Activated naive CD4-positive, alpha-beta T cell (primary cell): ENCODE measurements around the gene NUDT17.
A peak's percentile ranks its signal among the peaks of the same experiment; 100 is the strongest.

Experiments
- DNase-seq, 4 experiments: peaks; one replicate each; lab custom pipeline; 2025; lab: John Stamatoyannopoulos, UW

NUDT17 gene

DNA sequence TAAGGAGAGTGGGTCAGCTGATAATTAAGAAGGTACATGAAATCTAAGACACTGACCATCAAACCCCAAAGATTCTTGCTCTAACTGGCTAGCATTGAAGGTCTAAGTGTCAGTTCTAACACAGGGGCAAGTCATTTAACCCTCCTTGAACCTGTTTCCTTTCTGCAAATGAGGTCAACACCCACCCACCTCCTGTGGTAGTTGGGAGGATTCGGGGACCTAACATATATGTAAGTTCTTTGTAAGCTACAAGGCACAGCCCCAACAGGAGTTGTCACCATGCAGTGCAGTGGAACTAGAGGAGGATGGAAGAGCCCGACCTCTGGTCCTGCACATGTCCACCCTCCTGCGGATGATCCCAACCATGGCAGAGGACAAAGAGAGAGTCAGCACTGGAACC, 2.4 kb downstream of the NUDT17 start:
- DNase-seq = no peak

DNA sequence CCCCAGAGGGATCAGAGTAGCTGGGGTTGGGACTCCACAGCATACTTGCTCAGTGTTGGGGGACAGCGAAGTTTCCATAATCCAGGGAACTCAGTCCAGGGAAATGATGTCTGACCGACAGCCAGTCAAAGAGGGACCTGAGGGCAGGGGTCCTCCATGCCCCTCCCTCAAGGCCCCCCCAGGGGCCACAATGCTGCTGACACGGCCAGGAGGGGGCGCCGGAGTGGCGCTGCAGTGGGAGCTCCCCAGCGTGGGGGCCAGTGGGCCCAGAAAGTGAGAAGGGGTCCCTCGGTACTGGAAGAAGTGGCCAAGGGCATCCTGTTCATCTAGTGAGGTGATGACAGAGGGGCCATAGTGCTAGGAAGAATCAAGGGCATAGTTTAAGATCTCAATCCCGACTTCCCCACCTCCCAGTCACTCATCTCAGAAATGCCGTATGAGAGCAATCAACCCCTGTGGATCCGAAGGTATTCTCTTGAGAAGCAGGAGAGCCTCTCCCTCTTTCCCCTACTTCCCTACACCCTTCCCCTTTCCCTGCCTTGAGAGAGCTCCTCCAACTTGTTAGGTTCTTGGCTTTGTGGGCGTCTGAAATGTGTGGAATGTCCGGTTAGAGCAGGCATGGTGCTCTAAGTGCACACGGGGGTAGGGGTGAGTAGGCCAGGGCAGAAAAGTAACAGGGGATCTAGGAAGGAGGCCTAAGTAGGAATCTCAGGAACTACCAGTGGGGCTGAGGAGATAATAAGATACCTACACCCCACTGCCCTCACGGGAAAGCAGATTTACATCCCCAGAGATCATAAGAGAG, 4.1 kb downstream of the NUDT17 start:
- no peak for DNase-seq

DNA sequence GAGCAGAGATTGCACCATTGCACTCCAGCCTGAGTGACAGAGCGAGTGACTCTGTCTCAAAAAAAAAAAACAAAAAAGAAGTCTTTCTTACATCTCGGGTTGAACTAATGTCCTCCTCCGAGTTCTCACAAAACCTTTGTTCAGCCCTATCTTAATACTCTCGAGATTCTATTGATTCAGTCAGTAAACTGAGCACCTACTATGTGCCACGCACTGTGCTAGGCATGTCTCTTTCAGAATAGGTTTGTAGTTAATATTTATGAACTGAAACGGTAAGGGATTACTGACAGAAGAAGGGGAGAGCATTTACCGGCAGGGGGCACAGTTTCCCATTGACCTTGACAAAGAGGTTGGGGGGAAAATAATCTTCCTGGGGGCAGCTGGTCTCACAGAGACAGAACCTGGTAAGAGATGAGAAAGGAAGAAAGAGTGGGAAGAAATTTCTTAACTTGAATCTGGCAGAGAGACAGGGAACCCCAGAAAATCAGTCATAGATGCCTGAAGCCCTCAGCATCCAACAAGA, 10.1 kb downstream of the NUDT17 start:
- no peak for DNase-seq

DNA sequence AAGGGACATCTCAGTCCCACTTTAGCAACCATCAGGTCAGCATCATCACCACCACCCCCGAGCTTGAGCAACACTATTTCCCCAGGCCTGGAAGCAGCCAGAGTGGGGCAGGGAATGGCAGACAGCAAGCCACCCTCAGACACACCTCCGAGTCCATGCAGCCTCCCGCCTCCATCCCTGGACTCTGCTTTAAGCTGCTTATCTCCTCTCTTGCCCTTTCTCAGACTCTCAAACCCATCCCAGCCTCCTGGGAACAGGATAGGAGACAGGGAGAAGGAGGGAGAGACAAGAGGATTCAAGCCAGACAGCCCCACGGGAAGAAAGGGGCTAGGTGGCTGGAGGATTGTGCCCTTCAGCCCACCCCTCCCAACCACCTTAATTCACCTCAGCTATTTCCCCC, 11.7 kb downstream of the NUDT17 start:
- no peak for DNase-seq

DNA sequence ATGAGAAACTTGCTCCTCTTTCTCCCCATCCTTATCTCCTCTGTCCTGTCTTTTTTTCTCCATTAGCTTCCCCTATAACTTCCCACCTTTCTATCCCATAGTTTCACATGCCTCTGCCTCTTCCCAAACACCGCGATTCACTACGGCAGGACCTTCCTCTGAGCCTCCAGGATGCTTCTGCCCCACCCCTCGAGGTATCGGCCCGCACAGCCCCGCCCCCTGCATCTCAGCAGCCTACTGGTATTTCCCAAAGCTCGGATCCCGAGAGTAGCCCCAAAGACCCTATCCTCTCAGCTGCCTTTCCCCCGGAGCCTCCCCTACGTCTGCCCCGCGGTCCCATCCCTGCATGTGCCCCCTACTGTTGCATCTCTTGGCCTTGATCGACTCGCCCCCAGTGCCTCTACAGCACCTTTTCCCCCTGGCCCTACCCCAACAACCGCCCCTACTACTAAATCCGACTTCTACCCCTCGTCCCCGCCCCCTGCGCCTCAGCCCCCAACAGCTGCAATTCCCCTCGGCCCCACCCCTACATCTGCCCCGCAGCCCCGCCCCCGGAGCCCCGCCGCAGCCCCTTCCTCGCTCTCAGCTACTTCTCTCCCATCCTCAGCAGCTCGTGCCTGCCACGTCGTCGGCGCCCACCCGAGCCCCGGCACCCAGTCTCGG, 12.9 kb downstream of the NUDT17 start:
- peak in 2 of 4 experiments; percentile 41 to 76 for DNase-seq

DNA sequence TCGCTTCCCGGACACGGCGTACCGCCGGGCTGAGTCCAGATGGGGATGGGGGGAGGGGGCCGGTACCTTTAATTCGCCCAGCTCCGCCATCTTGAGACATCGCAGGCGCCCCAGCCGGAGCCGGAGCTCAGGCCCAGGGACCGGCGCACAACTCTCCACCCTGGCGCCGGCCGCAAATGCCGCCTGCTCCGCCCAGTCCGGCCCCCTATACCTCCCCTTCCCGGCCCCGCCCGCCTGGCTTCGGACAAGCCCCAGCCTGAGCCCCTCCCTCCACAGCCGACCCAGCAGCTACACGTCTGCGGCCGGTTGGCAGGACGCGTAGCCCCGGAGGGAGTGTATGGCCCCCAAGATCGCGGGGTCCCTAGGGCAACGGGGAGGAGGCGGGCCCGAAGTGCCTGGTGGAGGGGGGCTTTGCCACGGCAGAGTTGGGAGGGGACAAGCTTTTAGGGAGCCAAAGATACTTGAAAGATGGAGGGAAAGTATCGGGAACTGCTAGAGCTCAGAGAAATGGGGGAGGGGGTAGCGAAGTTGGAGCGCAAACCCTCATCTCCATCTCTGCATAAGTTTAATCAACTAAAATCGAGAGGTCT, 13.6 kb downstream of the NUDT17 start, which contains the start of gene PIAS3:
PIAS3 (minus strand) TSS at position 181 of the 590 bp plus-strand sequence; CDS start at position 90, 91 bp downstream.
- peak; percentile 46 to 76 (median 56) for DNase-seq

DNA sequence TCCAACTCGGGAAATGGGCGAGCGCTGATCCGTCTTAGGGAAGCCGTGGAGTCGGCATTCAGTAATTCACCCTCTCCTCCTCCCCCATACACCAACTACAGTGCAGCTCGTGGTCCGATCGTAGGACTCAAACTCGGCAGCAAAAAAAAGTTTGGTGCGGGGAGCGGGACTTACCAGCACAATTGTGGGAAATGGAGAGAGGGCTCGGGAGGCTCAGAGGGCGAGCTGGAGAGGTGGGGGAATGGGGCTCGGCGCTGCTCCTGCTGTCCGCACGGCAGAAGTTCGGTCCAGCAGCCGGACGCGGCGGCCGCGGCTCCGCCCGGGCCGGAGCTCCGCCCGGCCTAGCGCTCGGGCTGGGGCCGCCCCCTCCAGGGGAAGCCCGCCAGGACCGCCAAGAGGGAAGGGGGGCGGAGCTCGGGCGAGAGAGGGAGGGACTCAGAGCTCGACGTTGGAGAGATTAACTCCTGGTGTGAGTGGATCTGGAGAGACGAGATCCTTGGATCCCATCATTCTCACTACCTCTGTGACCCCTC, 14.1 kb downstream of the NUDT17 start:
- peak in 3 of 4 experiments; percentile 28 to 60 (median 41) for DNase-seq

DNA sequence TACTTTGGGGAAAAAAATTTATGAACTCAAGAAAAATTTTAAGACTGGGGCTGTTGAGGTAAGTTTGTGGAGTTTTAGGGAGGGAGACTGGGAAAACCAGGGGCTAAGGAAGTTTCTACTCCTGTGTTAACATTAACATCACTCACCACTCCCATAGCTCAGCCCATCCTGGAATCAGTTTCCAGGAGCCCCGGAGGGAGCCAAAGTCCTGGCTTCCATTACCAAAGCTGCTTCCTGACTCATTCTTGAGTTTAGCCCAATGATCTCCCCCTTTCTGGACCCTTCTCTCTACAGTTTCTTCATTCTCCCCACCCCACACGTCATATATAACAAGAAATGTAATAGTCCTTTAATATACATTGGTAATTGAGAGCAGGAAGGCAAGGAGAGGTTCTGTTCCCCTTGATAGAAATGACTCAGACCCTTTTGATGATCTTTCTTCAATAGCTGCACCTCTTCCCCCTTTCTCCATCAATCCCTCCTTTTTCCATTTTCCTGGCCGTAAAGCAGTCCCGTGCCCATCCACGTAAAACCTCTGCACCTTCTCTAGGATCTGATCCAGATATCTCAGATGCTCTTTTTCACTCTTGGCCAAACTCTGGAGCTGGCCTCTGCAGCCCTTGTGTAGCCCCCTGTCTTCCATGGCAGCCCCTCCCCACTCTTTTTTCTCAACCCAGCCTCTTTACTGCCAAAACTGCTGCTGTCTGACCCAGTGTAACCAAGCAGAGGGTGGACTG, 18.0 kb downstream of the NUDT17 start:
- DNase-seq = no peak

DNA sequence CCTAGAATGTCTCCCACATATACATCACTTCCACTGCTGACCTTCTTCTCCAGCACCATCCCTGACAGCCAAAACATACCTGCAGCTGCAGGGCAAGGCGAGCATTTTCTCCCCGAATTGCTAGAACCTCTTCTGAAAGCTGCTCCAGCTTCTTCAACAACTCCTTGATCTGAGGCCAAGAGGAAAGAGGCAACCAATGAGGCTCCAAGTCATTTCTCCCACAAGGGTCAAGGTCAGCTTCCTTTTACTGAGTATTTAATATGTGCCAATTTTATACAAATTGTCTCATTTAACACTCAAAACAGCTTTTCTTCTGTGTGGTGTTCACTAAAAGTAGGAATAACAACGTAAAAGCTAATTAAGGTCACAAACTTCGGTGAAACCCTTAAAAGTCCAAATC, 22.8 kb downstream of the NUDT17 start:
- no peak for DNase-seq

DNA sequence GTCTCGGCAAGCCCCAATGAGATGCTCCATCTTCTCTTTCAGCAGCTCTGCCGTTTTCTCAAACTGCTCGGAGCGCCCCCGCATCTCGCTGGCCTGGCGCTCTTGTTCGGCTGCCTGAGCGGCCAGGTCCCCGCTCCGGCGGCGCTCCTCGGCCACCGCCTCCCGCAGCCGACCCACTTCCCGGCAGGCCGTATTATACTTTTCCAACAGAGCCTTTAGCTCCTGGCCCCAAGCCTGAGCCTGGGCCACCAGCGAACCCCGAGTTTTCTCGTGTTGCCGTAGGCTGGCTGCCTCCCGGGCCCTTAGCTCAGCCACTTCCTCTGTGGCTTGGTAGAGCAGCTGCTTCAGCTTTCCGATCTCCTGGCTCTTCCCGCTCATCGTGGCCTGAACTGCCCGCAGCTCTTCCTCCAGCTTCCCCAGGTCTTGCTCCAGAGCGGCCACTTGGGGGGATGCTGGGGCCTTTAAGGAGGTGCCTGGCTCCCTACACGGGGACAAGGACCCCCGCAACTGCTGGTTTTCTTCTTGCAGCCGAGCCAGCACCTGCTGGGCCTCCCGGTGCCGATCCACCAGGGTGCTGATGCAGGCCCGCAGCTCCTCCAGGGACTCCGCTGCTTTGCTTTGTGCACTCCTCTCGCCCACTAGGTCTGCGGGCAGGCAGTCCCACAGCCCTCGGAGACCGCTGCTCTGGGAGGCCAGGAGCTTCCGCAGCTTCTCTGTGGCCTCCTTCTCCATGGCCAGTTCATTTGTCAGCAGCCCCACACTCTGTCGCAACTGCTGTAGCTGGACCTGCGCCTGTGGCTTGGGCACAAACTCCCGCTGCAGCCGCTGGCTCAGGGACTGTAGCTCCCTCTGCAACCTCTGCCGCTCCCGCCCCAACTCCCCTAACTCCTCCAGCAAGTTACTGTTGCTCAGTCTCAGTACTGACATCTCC, 26.8 kb downstream of the NUDT17 start:
- peak in 1 of 4 experiments; percentile 29 for DNase-seq

DNA sequence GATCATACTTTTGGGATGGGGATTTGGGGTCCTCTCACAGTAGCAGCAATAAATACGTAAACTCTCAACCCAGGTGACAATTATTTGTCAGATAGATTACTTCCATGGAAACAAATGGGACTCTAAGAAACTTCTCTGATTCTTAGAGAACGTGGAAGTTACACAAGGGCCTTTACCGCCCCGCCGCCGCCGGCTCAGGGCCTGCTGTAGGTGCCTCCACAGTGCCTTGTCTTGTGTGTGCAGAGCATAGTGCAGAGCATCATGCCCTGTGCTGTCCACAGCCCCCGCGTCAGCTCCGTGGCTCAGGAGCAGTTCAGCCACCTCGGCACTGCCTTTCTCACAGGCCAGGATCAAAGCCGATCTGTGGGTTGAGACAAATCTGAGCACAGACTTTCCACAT, 29.2 kb downstream of the NUDT17 start:
- DNase-seq = no peak

DNA sequence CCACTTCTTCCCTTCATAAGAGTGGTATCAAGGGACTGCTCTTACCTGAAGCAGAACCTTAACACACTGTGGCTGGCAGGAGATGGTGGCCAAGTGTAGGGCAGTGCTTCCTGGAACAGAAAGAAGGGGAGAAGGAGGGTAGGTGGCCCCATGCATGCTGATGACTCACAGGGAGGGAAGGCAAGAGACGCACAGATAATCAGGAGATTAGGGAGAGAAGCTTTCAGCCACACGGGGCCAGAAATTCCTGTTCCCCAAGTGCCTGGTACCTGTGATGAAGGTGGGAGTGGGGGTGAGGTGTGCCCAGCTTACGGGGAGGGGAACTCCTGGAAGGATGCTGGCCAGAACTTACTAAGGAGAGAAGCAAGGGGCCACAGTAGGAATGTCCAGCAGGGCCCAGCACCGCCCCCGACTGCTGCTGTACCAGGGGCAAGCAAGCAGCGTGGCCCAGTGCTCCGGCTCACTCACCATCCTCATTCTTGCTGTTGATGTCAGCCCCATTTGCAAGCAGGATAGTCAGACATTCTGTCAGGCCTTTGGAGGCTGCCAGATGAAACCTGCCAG, 32.6 kb downstream of the NUDT17 start:
- no peak for DNase-seq

DNA sequence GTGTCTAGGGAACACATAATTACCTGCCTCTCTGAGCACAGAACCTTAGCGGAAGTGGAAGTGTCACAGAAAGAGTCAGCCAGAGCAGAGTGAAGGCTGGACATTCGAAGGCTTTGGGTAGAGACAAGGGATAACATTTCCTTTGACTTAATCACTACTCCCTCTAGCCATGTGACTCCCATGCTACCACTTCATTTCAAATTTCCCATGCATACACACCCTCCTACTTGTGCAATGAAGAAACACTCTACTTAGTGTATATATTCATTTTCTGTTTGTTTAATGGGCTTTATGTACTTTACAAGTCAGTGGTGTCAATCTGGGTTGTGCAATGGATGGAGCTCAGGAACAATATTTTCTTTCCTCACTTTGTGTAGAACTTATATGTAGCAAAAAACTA, 33.3 kb downstream of the NUDT17 start:
- no peak for DNase-seq

DNA sequence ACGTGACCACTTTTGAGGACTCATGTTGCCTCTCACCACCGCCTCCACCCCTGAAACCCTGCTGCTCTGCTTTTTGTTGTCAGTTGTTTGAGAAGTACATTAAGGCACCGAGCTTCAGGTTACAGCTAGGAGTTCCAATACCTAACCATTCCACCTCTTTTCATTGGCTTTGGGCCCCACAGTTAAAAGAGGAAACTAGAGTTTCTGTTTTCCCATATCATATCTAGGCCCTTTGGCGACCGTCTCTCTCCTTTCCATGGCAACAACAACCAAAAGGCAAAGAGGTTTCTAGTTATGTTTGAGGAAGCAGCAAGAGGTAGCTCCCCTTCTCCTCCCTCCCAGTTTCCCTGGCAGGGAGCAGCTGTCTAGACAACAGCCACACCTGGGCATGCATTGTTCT, 34.3 kb downstream of the NUDT17 start:
- DNase-seq = no peak

DNA sequence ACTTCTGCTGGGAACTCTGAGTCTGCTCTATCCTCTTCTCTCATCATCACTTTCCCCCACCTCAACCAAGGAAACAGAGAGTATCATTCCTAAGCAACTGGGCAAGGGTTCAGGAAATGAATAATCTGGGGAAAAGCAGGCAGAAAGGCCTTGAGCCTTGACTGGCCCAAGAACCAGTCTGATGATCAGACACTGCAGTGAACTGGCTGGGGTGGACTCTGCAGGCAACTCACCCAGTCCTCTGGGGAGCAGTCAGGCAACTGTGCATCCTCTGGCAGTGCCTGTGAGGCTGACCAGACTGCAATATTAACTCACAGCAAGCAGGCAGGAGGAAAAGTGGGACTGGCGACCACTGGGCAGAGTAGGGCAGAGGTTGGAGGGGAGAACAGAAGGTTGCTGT, 39.2 kb downstream of the NUDT17 start:
- no peak for DNase-seq

DNA sequence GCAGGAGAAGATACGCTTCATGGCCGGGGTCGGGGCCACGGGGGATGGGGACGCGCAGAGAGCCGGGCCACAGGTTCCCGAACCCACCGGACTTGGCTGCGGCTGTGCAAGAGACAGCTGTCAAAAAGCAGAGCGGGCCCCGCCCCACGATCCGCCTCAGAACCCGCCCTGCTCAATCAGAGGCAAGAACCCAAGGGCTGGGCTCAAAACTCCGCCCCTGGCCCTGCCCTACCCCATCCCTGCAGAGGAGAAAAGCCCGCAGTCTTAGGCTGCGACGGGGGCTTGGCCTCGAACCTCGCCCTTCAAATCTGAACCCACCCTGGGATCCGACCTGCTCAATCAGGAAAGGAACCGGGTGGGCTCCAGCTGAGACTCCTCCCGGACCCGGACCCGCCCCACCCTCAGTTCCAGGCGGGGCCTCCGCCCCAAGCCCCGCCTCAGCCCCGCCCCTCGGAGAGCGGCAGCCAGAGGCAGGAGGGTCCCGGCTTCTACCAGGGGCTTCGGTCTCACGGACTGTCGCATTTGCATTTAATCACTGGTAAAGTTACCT, 40.4 kb downstream of the NUDT17 start, which contains the start of gene ANKRD35:
ANKRD35 (minus strand) TSS at position 129 of the 550 bp plus-strand sequence; CDS start at position 21, 108 bp downstream.
- peak; percentile 40 to 87 (median 65) for DNase-seq

DNA sequence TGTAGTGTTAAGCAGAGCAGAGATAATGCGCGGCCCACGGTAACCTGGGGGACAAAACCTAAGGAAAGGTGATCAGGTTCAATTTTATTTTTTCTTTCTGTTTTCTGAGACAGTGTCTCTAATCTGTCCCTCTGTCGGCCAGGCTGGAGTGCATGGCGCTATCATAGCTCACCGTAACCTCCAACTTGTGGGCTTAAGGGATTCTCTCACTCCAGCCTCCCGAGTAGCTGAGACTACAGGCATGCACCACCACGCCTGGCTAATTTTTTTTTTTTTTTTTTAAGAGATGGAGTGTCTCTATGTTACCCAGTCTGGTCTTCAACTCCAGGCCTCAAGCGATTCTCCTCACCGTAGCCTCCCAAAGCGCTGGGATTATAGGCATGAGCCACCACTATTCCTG, 41.0 kb downstream of the NUDT17 start:
- no peak for DNase-seq

DNA sequence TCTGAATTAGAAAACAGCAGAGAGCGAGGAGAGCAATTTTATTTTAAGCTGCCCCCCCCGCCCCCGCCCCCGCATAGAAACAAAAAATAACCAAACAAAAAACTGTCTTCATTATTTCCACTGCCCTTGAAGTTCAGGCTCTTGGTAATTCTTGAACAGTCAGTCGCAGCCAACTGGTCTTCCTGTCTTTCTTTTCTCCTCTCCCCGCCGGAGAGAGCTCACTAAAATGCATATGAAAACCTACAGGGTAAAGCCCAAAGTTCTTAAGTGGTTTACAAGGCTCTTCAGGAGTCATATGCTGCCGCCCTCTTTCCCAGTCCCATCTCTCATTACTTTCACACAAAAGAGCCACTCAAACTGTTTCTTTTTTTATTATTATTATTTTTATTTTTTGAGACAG, 41.4 kb downstream of the NUDT17 start:
- no peak for DNase-seq

DNA sequence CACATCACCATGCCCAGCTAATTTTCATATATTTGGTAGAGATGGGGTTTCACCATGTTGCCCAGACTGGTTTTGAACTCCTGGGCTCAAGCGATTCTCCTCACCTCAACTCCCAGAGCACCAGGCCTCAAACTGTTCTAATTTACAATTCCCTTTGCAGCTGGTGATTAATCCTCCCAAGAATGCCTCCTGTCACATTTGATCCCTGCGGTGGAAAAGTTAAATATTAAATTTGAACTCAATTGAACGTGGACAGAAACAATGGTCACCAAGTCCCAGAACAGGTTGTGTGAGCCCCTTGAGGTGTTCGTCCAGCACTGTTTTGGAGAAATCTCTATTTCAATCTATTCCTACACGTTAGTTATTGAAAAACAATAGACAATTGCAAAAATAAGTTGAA, 42.2 kb downstream of the NUDT17 start:
- no peak for DNase-seq

DNA sequence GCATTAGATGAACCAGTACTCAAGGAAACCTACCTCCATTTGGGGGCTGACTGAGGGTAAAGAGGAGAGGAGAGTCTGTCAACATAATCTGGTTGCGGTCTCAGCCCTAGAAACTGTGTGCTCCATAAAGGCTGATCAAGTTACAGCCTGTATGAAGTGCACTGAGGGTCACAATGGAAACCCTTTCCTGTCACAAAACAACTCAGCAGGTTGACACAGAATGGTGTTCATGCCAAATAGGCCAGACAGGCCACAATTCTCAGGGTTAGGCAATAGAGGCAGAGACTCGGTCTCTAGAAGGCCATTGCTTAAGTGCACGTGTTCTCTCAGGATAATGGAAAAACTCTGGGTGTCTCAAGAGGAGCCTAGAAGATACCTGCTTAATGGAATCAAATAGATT, 44.3 kb downstream of the NUDT17 start:
- no peak for DNase-seq
